Dendritic cell treated with granulocyte-macrophage colony-stimulating factor and Interleukin-4, amounts not matched to agents 40 ng/mL and 50 ng/mL, for 4 days (primary cell): ENCODE data around the gene RSPH6A.
"Not testable (repeated sequence)": the region's sequence is repeated elsewhere in the genome, so short reads cannot be mapped to it uniquely, and the experiment has no call there.

Experiments
- H3K27ac Mint-ChIP-seq: one replicate; pipeline ENCODE4 v1.8.0; 2022; ENCODE audit warnings: mild to moderate bottlenecking, mixed read lengths
- H3K27me3 Mint-ChIP-seq: one replicate; pipeline ENCODE4 v1.8.0; 2022; ENCODE audit warnings: mild to moderate bottlenecking, mixed read lengths
- H3K36me3 Mint-ChIP-seq: one replicate; pipeline ENCODE4 v1.8.0; 2022; ENCODE audit warnings: low read depth, mixed read lengths
- H3K4me1 Mint-ChIP-seq: one replicate; pipeline ENCODE4 v1.8.0; 2022; ENCODE audit warnings: low read depth, mixed read lengths
- H3K4me3 Mint-ChIP-seq: one replicate; pipeline ENCODE4 v1.8.0; 2022; ENCODE audit warnings: mild to moderate bottlenecking, moderate library complexity, mixed read lengths
- H3K9me3 Mint-ChIP-seq: one replicate; pipeline ENCODE4 v1.8.0; 2022; ENCODE audit warnings: mixed read lengths
- intact Hi-C: fragments of 100-400 bp; cut with micrococcal nuclease; formaldehyde crosslinking; loops from one replicate; pipeline ENCODE4 v1.15.0; 2022

The RSPH6A gene

GRCh38 chr19:45764945-45765701, 50.0 kb downstream of the RSPH6A start:
- Mint-ChIP-seq H3K4me1 (peaks cover 24% of the 10 kb centered on the region), H3K27ac (no peak overlapping the region), H3K27me3 (peaks cover 85% of the 10 kb centered on the region), H3K36me3 (peaks cover 8% of the 10 kb centered on the region), H3K4me3 (no peak overlapping the region), H3K9me3 (no peaks in the 10 kb centered on the region)
- intact Hi-C loops = no loop called here

GRCh38 chr19:45764475-45764874, 50.6 kb downstream of the RSPH6A start:
- H3K27ac Mint-ChIP-seq = no peak overlapping the region
- intact Hi-C loops = no loop called here
- H3K4me1 Mint-ChIP-seq = peaks cover 19% of the 10 kb centered on the region
- H3K4me3 Mint-ChIP-seq = no peak overlapping the region
- H3K27me3 Mint-ChIP-seq = peaks cover 84% of the 10 kb centered on the region
- H3K36me3 Mint-ChIP-seq = peaks cover 7% of the 10 kb centered on the region
- no peaks in the 10 kb centered on the region for H3K9me3 Mint-ChIP-seq

- no peak overlapping the region for H3K4me3 Mint-ChIP-seq
- H3K4me1 Mint-ChIP-seq = peaks cover 13% of the 10 kb centered on the region
- no peak overlapping the region for H3K27ac Mint-ChIP-seq
- peaks cover 86% of the 10 kb centered on the region for H3K27me3 Mint-ChIP-seq
- intact Hi-C loops = no loop called here
- peaks cover 3% of the 10 kb centered on the region for H3K36me3 Mint-ChIP-seq
- H3K9me3 Mint-ChIP-seq = no peaks in the 10 kb centered on the region
Measured at GRCh38 chr19:45763691-45764294, 51.3 kb downstream of the RSPH6A start.

- intact Hi-C loops = no loop called here
- H3K4me3 Mint-ChIP-seq = no peak overlapping the region
- H3K9me3 Mint-ChIP-seq = no peaks in the 10 kb centered on the region
- H3K4me1 Mint-ChIP-seq = peaks cover 10% of the 10 kb centered on the region
- no peaks in the 10 kb centered on the region for H3K36me3 Mint-ChIP-seq
- H3K27me3 Mint-ChIP-seq = peaks cover 88% of the 10 kb centered on the region
- no peak overlapping the region for H3K27ac Mint-ChIP-seq
Measured at GRCh38 chr19:45762870-45763631, 52.1 kb downstream of the RSPH6A start.

- H3K9me3 Mint-ChIP-seq = no peaks in the 10 kb centered on the region
- intact Hi-C loops = no loop called here
- no peak overlapping the region for H3K27ac Mint-ChIP-seq
- H3K36me3 Mint-ChIP-seq = no peaks in the 10 kb centered on the region
- peaks cover 86% of the 10 kb centered on the region for H3K27me3 Mint-ChIP-seq
- no peak overlapping the region for H3K4me3 Mint-ChIP-seq
- H3K4me1 Mint-ChIP-seq = no peaks in the 10 kb centered on the region
Measured at GRCh38 chr19:45761714-45762113, 53.4 kb downstream of the RSPH6A start.

GRCh38 chr19:45758921-45759320, 56.2 kb downstream of the RSPH6A start:
- Mint-ChIP-seq H3K4me3 (no peak overlapping the region), H3K27me3 (peaks cover 74% of the 10 kb centered on the region), H3K36me3 (no peaks in the 10 kb centered on the region), H3K9me3 (no peaks in the 10 kb centered on the region), H3K4me1 (no peaks in the 10 kb centered on the region), H3K27ac (no peak overlapping the region)
- intact Hi-C loops = no loop called here

- H3K27me3 Mint-ChIP-seq = peaks cover 67% of the 10 kb centered on the region
- H3K27ac Mint-ChIP-seq = no peak overlapping the region
- intact Hi-C loops = no loop called here
- H3K36me3 Mint-ChIP-seq = no peaks in the 10 kb centered on the region
- H3K4me1 Mint-ChIP-seq = peaks cover 5% of the 10 kb centered on the region
- H3K9me3 Mint-ChIP-seq = no peaks in the 10 kb centered on the region
- H3K4me3 Mint-ChIP-seq = no peak overlapping the region
Measured at GRCh38 chr19:45757695-45758094, 57.4 kb downstream of the RSPH6A start.

- Mint-ChIP-seq H3K27me3 (peaks cover 64% of the 10 kb centered on the region), H3K27ac (no peak overlapping the region), H3K4me3 (no peak overlapping the region), H3K4me1 (peaks cover 5% of the 10 kb centered on the region), H3K36me3 (no peaks in the 10 kb centered on the region), H3K9me3 (no peaks in the 10 kb centered on the region)
- intact Hi-C loops = no loop called here
Measured at GRCh38 chr19:45754323-45754722, 60.8 kb downstream of the RSPH6A start.

GRCh38 chr19:45753548-45753947, 61.6 kb downstream of the RSPH6A start:
- Mint-ChIP-seq H3K27me3 (peaks cover 56% of the 10 kb centered on the region), H3K4me1 (peaks cover 5% of the 10 kb centered on the region), H3K27ac (no peak overlapping the region), H3K36me3 (no peaks in the 10 kb centered on the region), H3K4me3 (no peak overlapping the region), H3K9me3 (no peaks in the 10 kb centered on the region)
- intact Hi-C loops = no loop called here

GRCh38 chr19:45752639-45753038, 62.5 kb downstream of the RSPH6A start:
- peaks cover 5% of the 10 kb centered on the region for H3K4me1 Mint-ChIP-seq
- H3K36me3 Mint-ChIP-seq = no peaks in the 10 kb centered on the region
- H3K27ac Mint-ChIP-seq = no peak overlapping the region
- peaks cover 54% of the 10 kb centered on the region for H3K27me3 Mint-ChIP-seq
- no peaks in the 10 kb centered on the region for H3K9me3 Mint-ChIP-seq
- intact Hi-C loops = no loop called here
- no peak overlapping the region for H3K4me3 Mint-ChIP-seq

GRCh38 chr19:45751483-45751882, 63.6 kb downstream of the RSPH6A start:
- H3K9me3 Mint-ChIP-seq, H3K4me1 Mint-ChIP-seq, H3K4me3 Mint-ChIP-seq, intact Hi-C loops, H3K27ac Mint-ChIP-seq, H3K36me3 Mint-ChIP-seq: not testable (repeated sequence)
- H3K27me3 Mint-ChIP-seq = peaks cover 54% of the 10 kb centered on the region

GRCh38 chr19:45747513-45747912, 67.6 kb downstream of the RSPH6A start:
- no peak overlapping the region for H3K27ac Mint-ChIP-seq
- H3K9me3 Mint-ChIP-seq = no peaks in the 10 kb centered on the region

GRCh38 chr19:45746866-45747265, 68.2 kb downstream of the RSPH6A start:
- Mint-ChIP-seq H3K4me3 (no peak overlapping the region), H3K9me3 (no peaks in the 10 kb centered on the region), H3K36me3 (no peaks in the 10 kb centered on the region), H3K4me1 (no peaks in the 10 kb centered on the region), H3K27ac (no peak overlapping the region), H3K27me3 (peaks cover 70% of the 10 kb centered on the region)
- intact Hi-C loops = no loop called here

More at GRCh38 chr19:45747513-45747912, 67.6 kb downstream of the RSPH6A start:
- intact Hi-C loops = no loop called here
- H3K4me3 Mint-ChIP-seq = no peak overlapping the region
- no peaks in the 10 kb centered on the region for H3K36me3 Mint-ChIP-seq
- H3K27me3 Mint-ChIP-seq = peaks cover 69% of the 10 kb centered on the region
- no peaks in the 10 kb centered on the region for H3K4me1 Mint-ChIP-seq
